Neural crest cell (in vitro differentiated cells): Measurements from ENCODE around the gene PNMA6E. TPM values are rescaled to one million over a fixed set of nuclear protein-coding genes. Genes with fewer than 3 reads are reported as not detected.

ENCODE experiments used
- DNase-seq: peaks from one replicate; pipeline ENCODE4 v3.0.0; 2021; ENCODE audit warnings: low read depth, mixed read lengths, low spot score
- H3K27ac Mint-ChIP-seq: one replicate; pipeline ENCODE4 v1.8.0; 2021; ENCODE audit warnings: mild to moderate bottlenecking, mixed read lengths; ENCODE audit not compliant: unreplicated experiment
- H3K27me3 Mint-ChIP-seq: 2 replicates; pipeline ENCODE4 v1.8.0; 2021; ENCODE audit warnings: low read depth, mild to moderate bottlenecking, mixed read lengths
- H3K36me3 Mint-ChIP-seq: 2 replicates; pipeline ENCODE4 v1.8.0; 2021; ENCODE audit warnings: low read depth, mild to moderate bottlenecking, mixed read lengths
- H3K4me1 Mint-ChIP-seq: 2 replicates; pipeline ENCODE4 v1.8.0; 2021; ENCODE audit warnings: mixed read lengths
- H3K4me3 Mint-ChIP-seq: one replicate; pipeline ENCODE4 v1.8.0; 2021; ENCODE audit warnings: mild to moderate bottlenecking, mixed read lengths
- H3K9me3 Mint-ChIP-seq: 2 replicates; pipeline ENCODE4 v1.8.0; 2021; ENCODE audit warnings: mixed read lengths
- CTCF ChIP-seq: fragments of 200-600 bp; sonication (generic); conservative IDR thresholded peaks from 2 replicates; pipeline ENCODE4 v1.5.0; 2021; ENCODE audit warnings: antibody characterized with exemption, mild to moderate bottlenecking
- total RNA-seq: library from RNA; stranded (reverse); gene quantifications from 2 replicates; pipeline ENCODE4 v1.2.1, GENCODE V29; 2021

PNMA6E gene
- total RNA-seq, 1 donor from 2014 or later: not detected

GRCh38 chrX:153447581-153447960, 46.4 kb upstream of the PNMA6E start:
- peak overlapping the region; percentile 83 for H3K27ac Mint-ChIP-seq

GRCh38 chrX:153446950-153447580, 45.9 kb upstream of the PNMA6E start:
- Mint-ChIP-seq H3K27me3 (no peaks in the 10 kb centered on the region), H3K27ac (peak overlapping the region; percentile 12), H3K9me3 (no peaks in the 10 kb centered on the region), H3K36me3 (no peaks in the 10 kb centered on the region), H3K4me1 (peaks cover 4% of the 10 kb centered on the region), H3K4me3 (no peak overlapping the region)
- DNase-seq: no peak
- no peak for TF ChIP-seq CTCF

More at GRCh38 chrX:153447581-153447960, 46.4 kb upstream of the PNMA6E start:
- H3K36me3 Mint-ChIP-seq: no peaks in the 10 kb centered on the region
- no peaks in the 10 kb centered on the region for H3K9me3 Mint-ChIP-seq
- peaks cover 4% of the 10 kb centered on the region for H3K4me1 Mint-ChIP-seq
- H3K27me3 Mint-ChIP-seq: no peaks in the 10 kb centered on the region
- DNase-seq: no peak
- H3K4me3 Mint-ChIP-seq: no peak overlapping the region
- TF ChIP-seq CTCF: no peak

- Mint-ChIP-seq H3K36me3 (no peaks in the 10 kb centered on the region), H3K9me3 (no peaks in the 10 kb centered on the region), H3K27ac (no peak overlapping the region), H3K4me3 (no peak overlapping the region), H3K4me1 (peaks cover 4% of the 10 kb centered on the region), H3K27me3 (no peaks in the 10 kb centered on the region)
- no peak for DNase-seq
- no peak for TF ChIP-seq CTCF
These were observed 45.4 kb upstream of the PNMA6E start for GRCh38 chrX:153446636-153446936.

- no peak within 1 kb of the TSS for H3K27ac Mint-ChIP-seq
- TF ChIP-seq CTCF: no peak
- DNase-seq: no peak
- peaks cover 4% of the 10 kb centered on the region for H3K4me1 Mint-ChIP-seq
- H3K4me3 Mint-ChIP-seq: no peak within 1 kb of the TSS
- H3K9me3 Mint-ChIP-seq: no peaks in the 10 kb centered on the region
- no peaks in the 10 kb centered on the region for H3K27me3 Mint-ChIP-seq
- no peaks in the 10 kb centered on the region for H3K36me3 Mint-ChIP-seq
These were observed 44.9 kb upstream of the PNMA6E start, which contains the start of gene TREX2 for GRCh38 chrX:153445856-153446635. Gene TREX2 (minus strand): TSS chrX:153446056. CDS start chrX:153445430, 626 bp downstream.

GRCh38 chrX:153445106-153445855, 44.1 kb upstream of the PNMA6E start:
- no peak for TF ChIP-seq CTCF
- peaks cover 4% of the 10 kb centered on the region for H3K4me1 Mint-ChIP-seq
- peaks cover 2% of the 10 kb centered on the region for H3K27me3 Mint-ChIP-seq
- H3K36me3 Mint-ChIP-seq: no peaks in the 10 kb centered on the region
- DNase-seq: no peak
- H3K27ac Mint-ChIP-seq: no peak overlapping the region
- H3K4me3 Mint-ChIP-seq: no peak overlapping the region
- H3K9me3 Mint-ChIP-seq: no peaks in the 10 kb centered on the region
